ENCODE measurements around the gene AFMID.

The AFMID gene

GRCh38 chr17:78226759-78227454 is 39.7 kb downstream of the AFMID start:
- no peak overlapping the region for H3K4me3 ChIP-seq (ENCODE audit: low read length)
- TF ChIP-seq, protein P1, sequence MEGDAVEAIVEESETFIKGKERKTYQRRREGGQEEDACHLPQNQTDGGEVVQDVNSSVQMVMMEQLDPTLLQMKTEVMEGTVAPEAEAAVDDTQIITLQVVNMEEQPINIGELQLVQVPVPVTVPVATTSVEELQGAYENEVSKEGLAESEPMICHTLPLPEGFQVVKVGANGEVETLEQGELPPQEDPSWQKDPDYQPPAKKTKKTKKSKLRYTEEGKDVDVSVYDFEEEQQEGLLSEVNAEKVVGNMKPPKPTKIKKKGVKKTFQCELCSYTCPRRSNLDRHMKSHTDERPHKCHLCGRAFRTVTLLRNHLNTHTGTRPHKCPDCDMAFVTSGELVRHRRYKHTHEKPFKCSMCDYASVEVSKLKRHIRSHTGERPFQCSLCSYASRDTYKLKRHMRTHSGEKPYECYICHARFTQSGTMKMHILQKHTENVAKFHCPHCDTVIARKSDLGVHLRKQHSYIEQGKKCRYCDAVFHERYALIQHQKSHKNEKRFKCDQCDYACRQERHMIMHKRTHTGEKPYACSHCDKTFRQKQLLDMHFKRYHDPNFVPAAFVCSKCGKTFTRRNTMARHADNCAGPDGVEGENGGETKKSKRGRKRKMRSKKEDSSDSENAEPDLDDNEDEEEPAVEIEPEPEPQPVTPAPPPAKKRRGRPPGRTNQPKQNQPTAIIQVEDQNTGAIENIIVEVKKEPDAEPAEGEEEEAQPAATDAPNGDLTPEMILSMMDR (conservative IDR thresholded peaks at IDR 0.05; ENCODE audit: low read depth, low read length): no peak
- DNase-seq (ENCODE audit: low read depth): no peak

GRCh38 chr17:78227455-78227916 is 40.3 kb downstream of the AFMID start:
- no peak for DNase-seq (ENCODE audit: low read depth)
- TF ChIP-seq, protein P1 (conservative IDR thresholded peaks at IDR 0.05; ENCODE audit: low read depth, low read length): no peak
- H3K4me3 ChIP-seq (ENCODE audit: low read length): no peak overlapping the region

DNA sequence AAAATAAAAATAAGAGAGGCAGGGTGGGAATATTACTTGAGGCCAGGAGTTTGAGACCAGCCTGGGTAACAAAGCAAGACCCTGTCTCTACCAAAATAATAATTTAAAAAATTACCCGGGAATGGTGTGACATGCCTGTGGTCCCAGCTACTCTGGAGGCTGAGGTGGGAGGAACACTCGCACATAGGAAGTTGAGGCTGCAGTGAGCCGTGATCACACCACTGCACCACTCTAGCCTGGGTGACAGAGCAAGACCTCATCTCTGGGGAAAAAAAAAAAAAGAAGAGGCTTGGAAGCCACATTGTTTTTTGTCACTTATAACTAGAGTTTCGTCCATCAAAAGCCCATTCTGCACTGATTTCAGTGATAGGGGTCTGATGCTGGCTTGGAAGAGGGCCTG is 41.0 kb downstream of the AFMID start:
- H3K4me3 ChIP-seq (ENCODE audit: low read length): no peak overlapping the region
- TF ChIP-seq, protein P1 (conservative IDR thresholded peaks at IDR 0.05; ENCODE audit: low read depth, low read length): no peak
- no peak for DNase-seq (ENCODE audit: low read depth)

- TF ChIP-seq, protein P1 (conservative IDR thresholded peaks at IDR 0.05; ENCODE audit: low read depth, low read length): no peak
- DNase-seq (ENCODE audit: low read depth): no peak
- no peak overlapping the region for H3K4me3 ChIP-seq (ENCODE audit: low read length)
Measured at GRCh38 chr17:78230252-78230962, 43.2 kb downstream of the AFMID start.

- H3K4me3 ChIP-seq (ENCODE audit: low read length): peak within 1 kb of the TSS; percentile 29
- no peak for DNase-seq (ENCODE audit: low read depth)
Measured at GRCh38 chr17:78230996-78231935, 44.1 kb downstream of the AFMID start, which contains the start of gene TMEM235. TSS of gene TMEM235 (plus strand) at chr17:78231631. CDS start at chr17:78232024, 393 bp downstream.

More at GRCh38 chr17:78230996-78231935, 44.1 kb downstream of the AFMID start, which contains the start of gene TMEM235:
- TF ChIP-seq, protein P1 (conservative IDR thresholded peaks at IDR 0.05; ENCODE audit: low read depth, low read length): no peak
